Coronary artery (tissue), 2 donors: ENCODE results near the gene SLC13A5.

ENCODE experiments used
- DNase-seq: peaks from one replicate; pipeline ENCODE4 v3.0.0-alpha.2; 2017; ENCODE audit warnings: low spot score
- H3K27ac ChIP-seq, 2 donors: fragments of 200-600 bp; sonication (generic); one replicate each; pipeline ENCODE4 v1.5.1; 2016 to 2019
- H3K4me3 ChIP-seq: fragments of 200-600 bp; sonication (generic); 2 replicates; pipeline ENCODE4 v1.5.1; 2016; ENCODE audit warnings: mild to moderate bottlenecking, moderate library complexity
- TF ChIP-seq, protein P1 (sequence below): fragments of 200-600 bp; sonication (generic); IDR thresholded peaks from one replicate; pipeline ENCODE4 v1.5.1; 2019; ENCODE audit warnings: antibody characterized with exemption

Gene SLC13A5

DNA sequence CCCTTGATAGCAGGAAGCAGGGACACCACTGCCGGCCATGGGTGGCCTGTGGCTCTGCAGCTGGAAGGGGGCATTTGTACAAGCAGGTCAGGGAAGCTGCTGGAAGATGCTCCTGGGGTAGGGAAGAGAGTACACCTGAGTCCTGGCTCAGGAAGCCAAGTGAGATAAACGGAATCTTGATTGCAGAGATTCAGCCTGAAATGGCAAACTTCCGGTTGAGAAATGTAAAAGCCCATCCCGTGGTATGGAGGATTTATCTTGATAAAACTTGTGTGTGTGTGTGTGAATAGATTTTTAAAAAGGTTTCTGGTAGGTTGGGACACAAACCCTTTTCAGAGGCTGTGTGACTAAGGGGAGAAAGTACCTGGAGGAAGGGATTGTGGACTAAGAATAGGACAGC, 32.0 kb downstream of the SLC13A5 start:
- TF ChIP-seq, protein P1, sequence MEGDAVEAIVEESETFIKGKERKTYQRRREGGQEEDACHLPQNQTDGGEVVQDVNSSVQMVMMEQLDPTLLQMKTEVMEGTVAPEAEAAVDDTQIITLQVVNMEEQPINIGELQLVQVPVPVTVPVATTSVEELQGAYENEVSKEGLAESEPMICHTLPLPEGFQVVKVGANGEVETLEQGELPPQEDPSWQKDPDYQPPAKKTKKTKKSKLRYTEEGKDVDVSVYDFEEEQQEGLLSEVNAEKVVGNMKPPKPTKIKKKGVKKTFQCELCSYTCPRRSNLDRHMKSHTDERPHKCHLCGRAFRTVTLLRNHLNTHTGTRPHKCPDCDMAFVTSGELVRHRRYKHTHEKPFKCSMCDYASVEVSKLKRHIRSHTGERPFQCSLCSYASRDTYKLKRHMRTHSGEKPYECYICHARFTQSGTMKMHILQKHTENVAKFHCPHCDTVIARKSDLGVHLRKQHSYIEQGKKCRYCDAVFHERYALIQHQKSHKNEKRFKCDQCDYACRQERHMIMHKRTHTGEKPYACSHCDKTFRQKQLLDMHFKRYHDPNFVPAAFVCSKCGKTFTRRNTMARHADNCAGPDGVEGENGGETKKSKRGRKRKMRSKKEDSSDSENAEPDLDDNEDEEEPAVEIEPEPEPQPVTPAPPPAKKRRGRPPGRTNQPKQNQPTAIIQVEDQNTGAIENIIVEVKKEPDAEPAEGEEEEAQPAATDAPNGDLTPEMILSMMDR, result no peak
- Histone ChIP-seq H3K4me3 (no peak overlapping the region), H3K27ac (no peak overlapping the region)
- no peak for DNase-seq

DNA sequence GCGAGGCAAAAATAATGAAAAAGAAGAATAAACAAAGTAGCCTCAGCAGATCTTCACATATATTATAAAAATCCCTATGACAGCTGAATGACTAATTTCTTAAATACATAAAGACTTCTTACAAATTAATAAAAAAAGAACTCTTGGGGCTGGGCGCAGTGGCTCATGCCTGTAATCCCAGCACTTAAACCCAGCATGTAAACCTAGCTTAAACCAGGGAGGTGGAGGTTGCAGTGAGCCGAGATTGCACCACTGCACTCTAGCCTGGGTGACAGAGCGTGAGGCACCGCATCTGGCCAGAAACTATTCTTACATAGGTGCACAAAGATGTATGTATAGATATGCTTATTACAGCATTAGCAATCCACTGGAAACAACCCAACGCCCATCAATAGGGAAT, 33.9 kb downstream of the SLC13A5 start:
- TF ChIP-seq, protein P1, result no peak
- H3K27ac ChIP-seq, result no peak overlapping the region
- DNase-seq, result no peak
- no peak overlapping the region for H3K4me3 ChIP-seq

DNA sequence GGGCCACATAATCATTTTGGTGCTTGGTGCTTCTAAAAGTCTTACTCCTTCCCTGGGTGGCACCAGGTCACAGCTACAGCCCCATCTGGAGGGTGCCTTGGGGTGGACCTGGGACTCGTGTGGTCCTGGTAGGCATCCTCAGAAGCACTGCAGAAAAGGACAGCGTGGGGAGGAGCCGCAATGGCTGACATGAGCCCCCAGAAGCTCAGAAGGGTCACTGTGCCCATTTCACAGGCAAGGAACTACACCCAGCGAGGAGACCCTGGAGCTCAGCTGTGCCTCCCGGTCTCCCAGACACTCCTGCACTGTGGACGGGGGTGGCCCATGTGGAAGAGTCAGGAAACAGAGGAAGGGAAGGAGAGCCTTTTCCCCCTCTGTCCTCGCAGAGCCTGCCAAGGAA, 35.2 kb downstream of the SLC13A5 start:
- Histone ChIP-seq H3K27ac (no peak overlapping the region), H3K4me3 (no peak overlapping the region)
- no peak for DNase-seq
- TF ChIP-seq, protein P1, result no peak

DNA sequence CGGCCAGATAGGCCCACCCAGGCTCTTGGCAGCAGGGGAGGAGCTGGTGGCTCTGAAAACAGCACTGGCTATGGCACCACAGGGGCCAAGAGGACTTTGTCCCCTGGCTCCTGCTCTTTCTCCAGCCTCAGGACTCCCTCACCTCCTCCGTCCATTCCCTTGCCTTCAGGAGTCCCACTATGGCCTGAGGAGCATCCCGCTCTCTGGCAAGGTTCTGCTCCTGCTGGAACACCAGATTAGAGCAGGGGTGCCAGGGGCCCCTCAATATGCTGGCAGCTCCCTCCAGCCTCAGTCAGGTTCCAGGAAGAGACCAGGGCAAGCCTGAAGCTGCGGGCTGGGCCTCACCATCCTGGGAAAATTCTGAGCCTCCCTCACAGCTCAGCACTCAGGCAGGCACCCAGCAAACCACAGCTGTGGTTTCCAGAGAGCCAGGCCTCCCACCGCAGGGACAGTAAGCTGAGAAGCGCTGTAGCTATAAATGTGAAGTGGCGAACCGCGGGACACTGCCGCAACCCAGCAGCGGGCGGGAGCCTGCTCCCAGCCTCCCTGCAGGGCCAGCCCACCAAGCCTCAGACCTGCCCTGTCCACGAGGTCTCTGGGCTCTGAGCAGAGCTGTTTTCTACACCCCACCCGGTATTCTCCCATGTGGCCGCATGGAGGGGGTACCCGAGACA, 35.9 kb downstream of the SLC13A5 start:
- TF ChIP-seq, protein P1, result no peak
- Histone ChIP-seq H3K27ac (no peak overlapping the region), H3K4me3 (no peak overlapping the region)
- no peak for DNase-seq

DNA sequence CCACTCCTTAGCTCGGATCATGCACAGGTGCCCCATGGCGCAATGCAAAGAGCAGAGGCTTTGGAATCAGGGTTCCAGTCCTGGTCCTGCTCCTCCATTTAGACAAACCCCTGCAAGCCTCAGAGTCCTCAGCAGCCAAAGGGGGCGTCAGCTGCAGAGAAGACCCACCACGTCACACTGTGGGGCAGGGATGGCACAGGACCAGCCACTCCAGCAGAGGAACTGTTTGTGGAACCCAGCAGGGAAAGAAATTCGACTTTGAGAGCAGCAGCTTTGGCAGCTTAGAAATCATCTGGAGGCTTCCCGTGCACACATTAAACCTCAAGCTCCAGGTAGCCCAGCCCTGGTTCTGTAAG, 36.4 kb downstream of the SLC13A5 start:
- no peak overlapping the region for H3K27ac ChIP-seq
- H3K4me3 ChIP-seq, result no peak overlapping the region
- no peak for DNase-seq
- TF ChIP-seq, protein P1, result no peak

DNA sequence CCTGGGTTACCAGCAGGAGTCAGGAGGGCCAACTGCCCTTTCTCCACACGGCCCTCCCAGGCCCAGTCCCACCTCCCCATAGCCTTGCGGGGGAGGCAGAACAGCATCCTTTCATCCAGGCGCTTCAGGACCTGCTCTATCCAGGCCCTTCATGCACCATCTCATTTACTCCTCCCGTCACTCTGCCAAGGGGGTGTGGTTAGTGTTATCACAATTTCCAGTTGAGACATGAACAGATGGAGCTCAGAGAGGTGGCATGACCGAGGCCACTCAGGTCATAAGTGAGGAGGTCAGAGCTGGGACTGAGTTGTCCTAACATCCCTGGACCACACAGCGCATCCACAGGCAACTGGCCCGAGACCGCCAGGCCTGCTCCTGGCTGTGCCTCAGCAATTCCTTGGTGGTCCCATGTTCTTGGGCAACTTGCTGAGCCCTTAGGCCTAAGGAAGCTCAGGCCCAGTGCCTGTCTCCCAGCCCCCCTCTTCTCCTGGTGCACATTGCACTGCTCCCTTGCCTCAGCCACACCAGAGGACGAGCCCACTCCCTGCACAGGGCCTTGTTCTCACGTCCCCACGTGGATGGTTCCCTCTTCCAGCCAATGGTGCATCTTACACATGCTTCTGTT, 37.9 kb downstream of the SLC13A5 start:
- Histone ChIP-seq H3K4me3 (no peak overlapping the region), H3K27ac (no peak overlapping the region)
- TF ChIP-seq, protein P1, result no peak
- no peak for DNase-seq

DNA sequence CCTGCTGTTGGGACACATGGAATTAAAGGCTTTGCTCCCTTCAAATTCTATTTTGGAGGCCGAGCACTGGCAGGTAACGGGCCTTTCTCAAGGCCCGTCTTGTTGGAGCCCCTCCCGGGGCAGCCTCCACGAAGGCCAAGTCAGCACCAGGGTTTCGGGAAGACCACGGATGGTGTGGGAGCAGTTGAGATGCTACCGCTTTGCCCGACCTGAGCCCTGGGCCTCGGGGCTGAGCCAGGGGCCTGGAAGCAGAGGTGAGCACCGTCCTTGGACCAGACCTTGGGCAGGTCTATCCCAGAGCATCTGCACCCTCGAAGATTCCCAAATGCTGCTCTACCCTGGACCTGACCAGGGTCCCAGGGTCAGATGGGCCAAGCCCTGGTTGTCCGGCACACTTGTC, 38.6 kb downstream of the SLC13A5 start:
- Histone ChIP-seq H3K4me3 (no peak overlapping the region), H3K27ac (no peak overlapping the region)
- TF ChIP-seq, protein P1, result no peak
- no peak for DNase-seq
